ENCODE measurements around the gene DMD.

DMD gene

GRCh38 chrX:31132821-31133241 is 2078.5 kb downstream of the DMD start:
- peak; percentile 25 for DNase-seq

GRCh38 chrX:31130457-31131220 is 2080.7 kb downstream of the DMD start:
- DNase-seq: no peak

- no peak for DNase-seq
These were observed 2082.5 kb downstream of the DMD start for GRCh38 chrX:31128855-31129254.

- no peak for DNase-seq
These were observed 2083.6 kb downstream of the DMD start for GRCh38 chrX:31127716-31128115.

- DNase-seq: no peak
These were observed 2085.1 kb downstream of the DMD start for GRCh38 chrX:31126205-31126604.

- DNase-seq: no peak
These were observed 2086.8 kb downstream of the DMD start for GRCh38 chrX:31124536-31124935.

GRCh38 chrX:31123335-31123734 is 2088.0 kb downstream of the DMD start:
- DNase-seq: no peak

GRCh38 chrX:31117266-31117665 is 2094.1 kb downstream of the DMD start:
- DNase-seq: no peak

GRCh38 chrX:31115398-31115797 is 2096.0 kb downstream of the DMD start:
- no peak for DNase-seq

GRCh38 chrX:31114858-31115257 is 2096.5 kb downstream of the DMD start:
- DNase-seq: no peak

GRCh38 chrX:31112226-31112999 is 2098.9 kb downstream of the DMD start:
- DNase-seq: no peak

- no peak for DNase-seq
These were observed 2100.7 kb downstream of the DMD start for GRCh38 chrX:31110657-31111056.

GRCh38 chrX:31099536-31100090 is 2111.7 kb downstream of the DMD start:
- peak; percentile 55 for DNase-seq

- DNase-seq: no peak
These were observed 2113.3 kb downstream of the DMD start for GRCh38 chrX:31098079-31098478.

- no peak for DNase-seq
These were observed 2117.7 kb downstream of the DMD start for GRCh38 chrX:31093639-31093975.

- DNase-seq: no peak
These were observed 2118.2 kb downstream of the DMD start for GRCh38 chrX:31092970-31093638.

- no peak for DNase-seq
These were observed 2118.9 kb downstream of the DMD start for GRCh38 chrX:31092476-31092875.

- DNase-seq: no peak
These were observed 2119.5 kb downstream of the DMD start for GRCh38 chrX:31091819-31092218.

GRCh38 chrX:31074522-31074921 is 2136.8 kb downstream of the DMD start:
- DNase-seq: no peak

GRCh38 chrX:31071725-31072124 is 2139.6 kb downstream of the DMD start, which contains the start of gene FTHL17:
TSS of gene FTHL17 (minus strand) at chrX:31072041. CDS start at chrX:31071953, 88 bp downstream.
- DNase-seq: no peak

- no peak for DNase-seq
These were observed 2140.1 kb downstream of the DMD start for GRCh38 chrX:31071262-31071661.

GRCh38 chrX:31070057-31070468 is 2141.3 kb downstream of the DMD start:
- no peak for DNase-seq
